ENCODE measurements around the gene CNTNAP2. TPM values are rescaled to one million over a fixed set of nuclear protein-coding genes. Genes with fewer than 3 reads are reported as not detected.

Gene CNTNAP2
- total and polyA plus RNA-seq, 2 of the 8 experiments (the other 6 are each of a cell fraction or from before 2014, with no cell fraction given) = 27.9 to 71.0 TPM

DNA sequence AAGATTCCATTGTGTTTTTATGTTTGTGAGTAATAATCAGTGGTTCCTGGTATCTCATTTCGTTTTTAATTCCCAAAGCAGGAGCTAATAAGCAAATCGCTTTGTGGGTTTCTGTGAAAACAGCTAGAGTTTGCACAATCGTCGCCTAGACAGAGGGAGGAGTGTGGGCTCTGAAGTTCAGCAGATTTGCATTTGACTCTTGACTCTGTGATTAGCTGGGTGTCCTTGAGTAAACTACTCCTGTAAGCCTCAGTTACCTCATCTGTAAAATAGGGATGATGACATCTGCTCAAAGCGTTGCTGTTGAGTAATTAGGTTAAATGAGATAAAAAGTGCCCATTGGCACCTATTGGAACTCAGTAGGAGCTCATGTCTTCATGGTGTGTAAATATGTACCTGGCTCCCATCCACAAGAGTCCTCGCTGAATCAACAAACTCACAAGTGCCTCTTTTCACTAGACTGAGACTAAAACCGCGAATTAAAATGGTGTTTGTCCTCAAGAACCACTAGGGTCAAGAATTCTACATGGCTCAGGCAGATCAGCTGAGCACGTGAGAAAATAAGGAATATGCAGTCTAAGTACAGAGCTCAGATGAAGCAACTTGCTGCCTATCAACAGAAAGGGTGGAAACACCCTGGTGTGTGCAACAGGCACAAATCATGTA is 2088.2 kb downstream of the CNTNAP2 start:
- 88% methylated on average over 9 of the region's 9 CpGs; no CpG with 5 or more reads in 1 of the 2 experiments for WGBS, 2 experiments (ENCODE audit: extremely low coverage in 1 of 2, insufficient coverage in 1 of 2, insufficient read length in 1 of 2, insufficient replicate concordance in 2 of 2, low coverage in 1 of 2, low lambda C conversion rate in 2 of 2, missing lambda C conversion rate in 1 of 2)
- Histone ChIP-seq H3K79me1 (ENCODE audit: low read depth, low read length) (no peaks in the 10 kb centered on the region; the same call in 1 of the 2 replicates), H3K27ac (ENCODE audit: low read depth, low read length) (no peak overlapping the region), H3K56ac (replicated peaks; ENCODE audit: insufficient read length, low read depth, low read length) (no peak overlapping the region), H2BK15ac (ENCODE audit: low read length) (no peak overlapping the region), H3K14ac (ENCODE audit: insufficient read length) (no peak overlapping the region), H3K9me3 (ENCODE audit: insufficient read depth in 2 of 2, low read depth in 1 of 2, low read length in 1 of 2) (no peaks in the 10 kb centered on the region), H3K4me2 (ENCODE audit: insufficient read depth in 1 of 2, low read depth in 2 of 2, low read length in 2 of 2) (no peak overlapping the region), H4K5ac (ENCODE audit: insufficient read length, low read depth, low read length) (no peak overlapping the region), H4K20me1 (replicated peaks in 1 of 2; ENCODE audit: control insufficient read depth in 1 of 2, insufficient read depth in 2 of 2, low read length in 2 of 2) (no peaks in the 10 kb centered on the region), H3K4ac (replicated peaks; ENCODE audit: insufficient read length, low read depth, low read length) (no peak overlapping the region), H3K4me1 (replicated peaks in 1 of 4; ENCODE audit: control insufficient read depth in 3 of 4, insufficient read depth in 4 of 4, low read length in 3 of 4) (no peaks in the 10 kb centered on the region), H2BK12ac (ENCODE audit: low read depth, low read length) (no peak overlapping the region), H2AFZ (ENCODE audit: low read length) (no peak overlapping the region), H2AK5ac (ENCODE audit: low read depth, low read length) (no peak overlapping the region), H3K18ac (ENCODE audit: extremely low read depth, low read length) (no peak overlapping the region), H3K23me2 (ENCODE audit: low read depth, low read length) (no peaks in the 10 kb centered on the region), H3K9ac (replicated peaks in 1 of 4; ENCODE audit: extremely low read depth in 1 of 4, low read depth in 3 of 4, low read length in 3 of 4) (no peak overlapping the region), H3K36me3 (ENCODE audit: control insufficient read depth in 2 of 4, insufficient read depth in 4 of 4, low read length in 3 of 4) (no peaks in the 10 kb centered on the region), H2BK20ac (ENCODE audit: low read length) (no peak overlapping the region), H3K23ac (ENCODE audit: insufficient read length) (no peak overlapping the region), H3K4me3 (ENCODE audit: extremely low read depth in 1 of 4, insufficient read depth in 2 of 4, low read depth in 3 of 4, low read length in 4 of 4) (no peak overlapping the region), H4K91ac (replicated peaks; ENCODE audit: insufficient read length, low read length) (no peak overlapping the region), H2BK5ac (ENCODE audit: low read depth, low read length) (no peak overlapping the region), H3K79me2 (ENCODE audit: control insufficient read depth in 1 of 2, insufficient read depth in 2 of 2, low read length in 2 of 2) (no peaks in the 10 kb centered on the region), H3K27me3 (replicated peaks in 1 of 4; ENCODE audit: control insufficient read depth in 3 of 4, extremely low read depth in 1 of 4, insufficient read depth in 3 of 4, low read length in 3 of 4) (peaks cover 0 to 1% (median 0%) of the 10 kb centered on the region in 4 experiments; a peak in 1 of 7 replicates), H2BK120ac (replicated peaks; ENCODE audit: low read depth, low read length) (no peak overlapping the region), H4K8ac (ENCODE audit: extremely low read depth, insufficient read depth, low read length) (no peak overlapping the region)
- ChIA-PET POLR2A (ENCODE audit: partially characterized antibody) (interaction anchor here (1.1 kb wide), 1 partner anchor 60 kb away, joined by 3 read pairs; no protein-coding TSS in a partner anchor), CTCF (ENCODE audit: partially characterized antibody) (interaction anchor here (0.6 to 1.0 kb wide), 2 partner anchors 16 to 618 kb away, joined by 3 to 4 read pairs; no protein-coding TSS in a partner anchor)
- DNase-seq (ENCODE audit: low read depth in 1 of 2, low spot score in 2 of 2) = no peak
- FAIRE-seq = no peak
- TF ChIP-seq, protein P1, sequence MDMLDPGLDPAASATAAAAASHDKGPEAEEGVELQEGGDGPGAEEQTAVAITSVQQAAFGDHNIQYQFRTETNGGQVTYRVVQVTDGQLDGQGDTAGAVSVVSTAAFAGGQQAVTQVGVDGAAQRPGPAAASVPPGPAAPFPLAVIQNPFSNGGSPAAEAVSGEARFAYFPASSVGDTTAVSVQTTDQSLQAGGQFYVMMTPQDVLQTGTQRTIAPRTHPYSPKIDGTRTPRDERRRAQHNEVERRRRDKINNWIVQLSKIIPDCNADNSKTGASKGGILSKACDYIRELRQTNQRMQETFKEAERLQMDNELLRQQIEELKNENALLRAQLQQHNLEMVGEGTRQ (IDR thresholded peaks at IDR 0.05; ENCODE audit: low read length) = no peak
